Neural progenitor cell (in vitro differentiated cells): Measurements from ENCODE around the gene DDX18. TPM values are rescaled to one million over a fixed set of nuclear protein-coding genes. Genes with fewer than 3 reads are reported as not detected.

ENCODE experiments used
- DNase-seq: peaks from one replicate; pipeline ENCODE4 v3.0.0-alpha.2; 2016; ENCODE audit warnings: low spot score
- H2AFZ ChIP-seq: fragments of 200-600 bp; sonication (generic); replicated peaks from 2 replicates; pipeline ENCODE4 v1.6.1; 2016; ENCODE audit warnings: antibody characterized with exemption
- H3F3A ChIP-seq: fragments of 200-600 bp; sonication (generic); 2 replicates; pipeline ENCODE4 v1.6.1; 2016; ENCODE audit warnings: antibody characterized with exemption, low read depth
- H3K27ac ChIP-seq: fragments of 200-600 bp; sonication (generic); 2 replicates; pipeline ENCODE4 v1.5.1; 2016; ENCODE audit warnings: mild to moderate bottlenecking
- H3K27me3 ChIP-seq: fragments of 200-600 bp; sonication (generic); 2 replicates; pipeline ENCODE4 v1.6.1; 2016; ENCODE audit warnings: mild to moderate bottlenecking, moderate library complexity
- H3K36me3 ChIP-seq: fragments of 200-600 bp; sonication (generic); 2 replicates; pipeline ENCODE4 v1.5.1; 2016
- H3K4me1 ChIP-seq: fragments of 200-600 bp; sonication (generic); 2 replicates; pipeline ENCODE4 v1.6.1; 2016; ENCODE audit warnings: mixed run types
- H3K4me2 ChIP-seq: fragments of 200-600 bp; sonication (generic); 2 replicates; pipeline ENCODE4 v1.6.1; 2016
- H3K4me3 ChIP-seq: fragments of 200-600 bp; sonication (generic); 2 replicates; pipeline ENCODE4 v1.5.1; 2016
- H3K79me2 ChIP-seq: fragments of 200-600 bp; sonication (generic); 2 replicates; pipeline ENCODE4 v1.6.1; 2016; ENCODE audit warnings: low read depth
- H3K9ac ChIP-seq: fragments of 200-600 bp; sonication (generic); 2 replicates; pipeline ENCODE4 v1.6.1; 2016
- H3K9me3 ChIP-seq: fragments of 200-600 bp; sonication (generic); 2 replicates; pipeline ENCODE4 v1.5.1; 2016; ENCODE audit warnings: low read depth
- H4K20me1 ChIP-seq: fragments of 200-600 bp; sonication (generic); 2 replicates; pipeline ENCODE4 v1.6.1; 2016; ENCODE audit warnings: low read depth
- H3K27ac Mint-ChIP-seq: 3 replicates; pipeline ENCODE4 v1.8.0; 2021; ENCODE audit warnings: mixed read lengths
- H3K27me3 Mint-ChIP-seq: 2 replicates; pipeline ENCODE4 v1.8.0; 2022; ENCODE audit warnings: low read depth, mild to moderate bottlenecking, inconsistent platforms, moderate library complexity, mixed read lengths; ENCODE audit not compliant: insufficient read depth
- H3K36me3 Mint-ChIP-seq: 3 replicates; pipeline ENCODE4 v1.8.0; 2021; ENCODE audit warnings: mixed read lengths
- H3K4me1 Mint-ChIP-seq: 3 replicates; pipeline ENCODE4 v1.8.0; 2021; ENCODE audit warnings: mixed read lengths
- H3K4me3 Mint-ChIP-seq: 3 replicates; pipeline ENCODE4 v1.8.0; 2021; ENCODE audit warnings: mild to moderate bottlenecking, moderate library complexity, mixed read lengths
- H3K9me3 Mint-ChIP-seq: 3 replicates; pipeline ENCODE4 v1.8.0; 2020; ENCODE audit warnings: mixed read lengths
- EZH2 ChIP-seq: fragments of 200-600 bp; sonication (generic); IDR thresholded peaks from 2 replicates; pipeline ENCODE4 v1.6.1; 2017; ENCODE audit warnings: antibody characterized with exemption, mild to moderate bottlenecking, moderate library complexity
- EZH2phosphoT487 ChIP-seq: fragments of 200-600 bp; sonication (generic); IDR thresholded peaks from 2 replicates; pipeline ENCODE4 v1.6.1; 2017; ENCODE audit warnings: antibody characterized with exemption
- total RNA-seq: library from RNA; depleted of rRNA; stranded (reverse); fragments of >200 nt; gene quantifications from 2 replicates; pipeline ENCODE4 v1.2.3, GENCODE V29; 2015; ENCODE audit warnings: low replicate concordance
- TF ChIP-seq, protein P1 (sequence below): fragments of 200-600 bp; sonication (generic); IDR thresholded peaks from 2 replicates; pipeline ENCODE4 v1.5.1; 2017; ENCODE audit warnings: antibody characterized with exemption, mild to moderate bottlenecking

The DDX18 gene
- total RNA-seq, 1 donor from 2014 or later, result 87.0 TPM

DNA sequence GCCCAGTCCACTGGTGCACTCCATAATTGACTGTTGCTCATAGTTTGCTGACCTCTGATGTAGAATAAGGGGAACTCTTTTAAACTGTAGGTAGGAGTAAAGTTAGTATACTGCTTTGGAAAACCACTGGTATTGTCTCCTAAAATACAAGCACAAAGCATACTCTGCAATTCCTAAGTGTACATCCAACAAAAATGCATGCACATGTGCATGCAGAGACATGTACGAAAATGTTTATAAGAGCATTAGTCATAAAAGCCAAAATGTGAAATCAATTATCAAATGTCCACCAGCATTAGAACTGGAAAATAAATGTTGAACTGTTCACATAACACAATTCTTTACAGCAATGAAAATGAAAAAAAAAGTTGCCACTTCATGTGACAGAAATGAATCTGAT, 39.8 kb upstream of the DDX18 start:
- Mint-ChIP-seq H3K9me3 (peaks cover 4% of the 10 kb centered on the region), H3K4me1 (no peaks in the 10 kb centered on the region), H3K27me3 (peaks cover 2% of the 10 kb centered on the region), H3K27ac (no peak overlapping the region), H3K4me3 (no peak overlapping the region), H3K36me3 (no peaks in the 10 kb centered on the region)
- no peaks in the 10 kb centered on the region for H4K20me1 ChIP-seq
- H3K4me1 ChIP-seq, result no peaks in the 10 kb centered on the region
- TF ChIP-seq, protein P1, sequence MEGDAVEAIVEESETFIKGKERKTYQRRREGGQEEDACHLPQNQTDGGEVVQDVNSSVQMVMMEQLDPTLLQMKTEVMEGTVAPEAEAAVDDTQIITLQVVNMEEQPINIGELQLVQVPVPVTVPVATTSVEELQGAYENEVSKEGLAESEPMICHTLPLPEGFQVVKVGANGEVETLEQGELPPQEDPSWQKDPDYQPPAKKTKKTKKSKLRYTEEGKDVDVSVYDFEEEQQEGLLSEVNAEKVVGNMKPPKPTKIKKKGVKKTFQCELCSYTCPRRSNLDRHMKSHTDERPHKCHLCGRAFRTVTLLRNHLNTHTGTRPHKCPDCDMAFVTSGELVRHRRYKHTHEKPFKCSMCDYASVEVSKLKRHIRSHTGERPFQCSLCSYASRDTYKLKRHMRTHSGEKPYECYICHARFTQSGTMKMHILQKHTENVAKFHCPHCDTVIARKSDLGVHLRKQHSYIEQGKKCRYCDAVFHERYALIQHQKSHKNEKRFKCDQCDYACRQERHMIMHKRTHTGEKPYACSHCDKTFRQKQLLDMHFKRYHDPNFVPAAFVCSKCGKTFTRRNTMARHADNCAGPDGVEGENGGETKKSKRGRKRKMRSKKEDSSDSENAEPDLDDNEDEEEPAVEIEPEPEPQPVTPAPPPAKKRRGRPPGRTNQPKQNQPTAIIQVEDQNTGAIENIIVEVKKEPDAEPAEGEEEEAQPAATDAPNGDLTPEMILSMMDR, result no peak
- TF ChIP-seq EZH2phosphoT487, result no peak
- TF ChIP-seq EZH2, result no peak
- H2AFZ ChIP-seq, result no peak overlapping the region
- no peak overlapping the region for H3K9ac ChIP-seq
- no peak overlapping the region for H3K4me2 ChIP-seq
- H3K79me2 ChIP-seq, result no peaks in the 10 kb centered on the region
- H3K27ac ChIP-seq, result no peak overlapping the region
- H3K27me3 ChIP-seq, result no peaks in the 10 kb centered on the region
- DNase-seq, result no peak
- no peak overlapping the region for H3K4me3 ChIP-seq
- no peaks in the 10 kb centered on the region for H3F3A ChIP-seq
- H3K36me3 ChIP-seq, result no peaks in the 10 kb centered on the region
- H3K9me3 ChIP-seq, result no peaks in the 10 kb centered on the region

DNA sequence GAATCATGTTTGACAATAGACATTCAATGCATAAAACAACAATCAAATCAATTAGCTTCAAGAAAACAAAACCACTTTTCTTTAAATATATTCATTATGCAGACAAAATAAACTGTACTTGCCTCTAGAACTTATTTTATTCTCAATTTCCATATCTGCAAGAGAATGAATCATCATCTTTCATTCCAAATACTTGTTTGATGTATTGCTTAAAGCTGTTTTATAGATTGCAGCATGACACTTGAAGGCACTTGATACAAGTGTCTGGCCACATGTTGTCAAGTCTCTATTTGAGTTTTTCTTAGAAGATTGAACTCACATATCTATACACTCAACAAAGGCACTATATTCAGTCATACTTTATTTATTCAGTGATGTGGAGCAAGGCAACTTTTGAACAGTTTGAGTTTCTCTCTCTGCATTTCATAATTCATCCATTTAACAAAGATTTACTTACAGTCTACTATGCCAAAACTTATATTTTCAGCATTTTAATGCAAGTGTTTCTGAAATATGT, 38.7 kb upstream of the DDX18 start:
- Histone ChIP-seq H3K4me1 (no peaks in the 10 kb centered on the region), H3K4me2 (no peak overlapping the region), H3K27ac (no peak overlapping the region), H3K9me3 (no peaks in the 10 kb centered on the region), H2AFZ (no peak overlapping the region), H3K36me3 (no peaks in the 10 kb centered on the region), H3K27me3 (no peaks in the 10 kb centered on the region), H3K9ac (no peak overlapping the region), H3F3A (no peaks in the 10 kb centered on the region), H3K79me2 (no peaks in the 10 kb centered on the region), H3K4me3 (no peak overlapping the region), H4K20me1 (no peaks in the 10 kb centered on the region)
- TF ChIP-seq EZH2phosphoT487 (no peak), EZH2 (no peak)
- TF ChIP-seq, protein P1, result no peak
- no peak for DNase-seq
- Mint-ChIP-seq H3K4me3 (no peak overlapping the region), H3K27ac (no peak overlapping the region), H3K36me3 (no peaks in the 10 kb centered on the region), H3K9me3 (peaks cover 5% of the 10 kb centered on the region), H3K4me1 (no peaks in the 10 kb centered on the region), H3K27me3 (peaks cover 2% of the 10 kb centered on the region)

DNA sequence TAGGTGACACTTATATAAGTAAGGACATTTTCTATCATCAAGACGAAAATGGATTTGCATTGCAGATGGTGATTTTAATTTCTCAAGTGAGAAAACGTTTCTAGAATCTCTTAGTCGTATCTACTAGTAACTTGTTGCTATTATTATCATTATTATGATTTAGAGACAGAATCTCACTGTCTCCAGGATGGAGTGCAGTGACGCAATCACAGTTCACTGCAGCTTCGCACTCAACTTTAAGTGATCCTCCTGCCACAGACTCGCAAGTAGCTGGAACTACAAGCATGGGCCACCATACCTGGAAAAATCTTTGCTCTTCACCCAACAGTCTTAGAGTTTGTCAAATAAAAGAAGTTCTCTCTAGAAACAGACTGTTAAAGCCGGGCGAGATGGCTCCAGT, 37.6 kb upstream of the DDX18 start:
- H3K9ac ChIP-seq, result no peak overlapping the region
- H3K9me3 Mint-ChIP-seq, result peaks cover 9% of the 10 kb centered on the region
- no peaks in the 10 kb centered on the region for H4K20me1 ChIP-seq
- no peak overlapping the region for H2AFZ ChIP-seq
- H3K4me1 ChIP-seq, result no peaks in the 10 kb centered on the region
- H3K4me2 ChIP-seq, result no peak overlapping the region
- H3F3A ChIP-seq, result no peaks in the 10 kb centered on the region
- no peaks in the 10 kb centered on the region for H3K36me3 ChIP-seq
- no peak for DNase-seq
- peaks cover 2% of the 10 kb centered on the region for H3K27me3 Mint-ChIP-seq
- H3K27ac Mint-ChIP-seq, result no peak overlapping the region
- no peak overlapping the region for H3K4me3 Mint-ChIP-seq
- TF ChIP-seq EZH2phosphoT487, result no peak
- TF ChIP-seq, protein P1, result no peak
- no peak for TF ChIP-seq EZH2
- no peak overlapping the region for H3K27ac ChIP-seq
- no peaks in the 10 kb centered on the region for H3K36me3 Mint-ChIP-seq
- H3K27me3 ChIP-seq, result no peaks in the 10 kb centered on the region
- H3K4me1 Mint-ChIP-seq, result no peaks in the 10 kb centered on the region
- H3K4me3 ChIP-seq, result no peak overlapping the region
- no peaks in the 10 kb centered on the region for H3K9me3 ChIP-seq
- H3K79me2 ChIP-seq, result no peaks in the 10 kb centered on the region
